ENCODE data around the gene ZNF627.

DNA sequence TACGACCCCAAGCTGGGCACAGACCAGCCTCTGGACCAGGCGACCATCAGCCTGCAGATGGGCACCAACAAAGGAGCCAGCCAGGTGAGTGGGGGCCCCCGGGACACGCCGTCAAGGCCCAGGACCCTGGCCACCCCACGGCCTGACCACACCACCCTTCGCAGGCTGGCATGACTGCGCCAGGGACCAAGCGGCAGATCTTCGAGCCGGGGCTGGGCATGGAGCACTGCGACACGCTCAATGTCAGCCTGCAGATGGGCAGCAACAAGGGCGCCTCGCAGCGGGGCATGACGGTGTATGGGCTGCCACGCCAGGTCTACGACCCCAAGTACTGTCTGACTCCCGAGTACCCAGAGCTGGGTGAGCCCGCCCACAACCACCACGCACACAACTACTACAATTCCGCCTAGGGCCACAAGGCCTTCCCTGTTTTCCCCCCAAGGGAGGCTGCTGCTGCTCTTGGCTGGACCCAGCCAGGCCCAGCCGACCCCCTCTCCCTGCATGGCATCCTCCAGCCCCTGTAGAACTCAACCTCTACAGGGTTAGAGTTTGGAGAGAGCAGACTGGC is 47.8 kb upstream of the ZNF627 start:
- no peak for TF ChIP-seq EZH2phosphoT487 (IDR thresholded peaks at IDR 0.05; ENCODE audit: low read depth, severe bottlenecking, unreplicated experiment)
- TF ChIP-seq, protein P1, sequence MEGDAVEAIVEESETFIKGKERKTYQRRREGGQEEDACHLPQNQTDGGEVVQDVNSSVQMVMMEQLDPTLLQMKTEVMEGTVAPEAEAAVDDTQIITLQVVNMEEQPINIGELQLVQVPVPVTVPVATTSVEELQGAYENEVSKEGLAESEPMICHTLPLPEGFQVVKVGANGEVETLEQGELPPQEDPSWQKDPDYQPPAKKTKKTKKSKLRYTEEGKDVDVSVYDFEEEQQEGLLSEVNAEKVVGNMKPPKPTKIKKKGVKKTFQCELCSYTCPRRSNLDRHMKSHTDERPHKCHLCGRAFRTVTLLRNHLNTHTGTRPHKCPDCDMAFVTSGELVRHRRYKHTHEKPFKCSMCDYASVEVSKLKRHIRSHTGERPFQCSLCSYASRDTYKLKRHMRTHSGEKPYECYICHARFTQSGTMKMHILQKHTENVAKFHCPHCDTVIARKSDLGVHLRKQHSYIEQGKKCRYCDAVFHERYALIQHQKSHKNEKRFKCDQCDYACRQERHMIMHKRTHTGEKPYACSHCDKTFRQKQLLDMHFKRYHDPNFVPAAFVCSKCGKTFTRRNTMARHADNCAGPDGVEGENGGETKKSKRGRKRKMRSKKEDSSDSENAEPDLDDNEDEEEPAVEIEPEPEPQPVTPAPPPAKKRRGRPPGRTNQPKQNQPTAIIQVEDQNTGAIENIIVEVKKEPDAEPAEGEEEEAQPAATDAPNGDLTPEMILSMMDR (IDR thresholded peaks at IDR 0.05; ENCODE audit: poor library complexity): no peak

Data from hepatocyte (in vitro differentiated cells).